GM18870 (cell line): ENCODE data around the gene PSMB2.

Experiments
- ATAC-seq: cut with Tn5 transposase; IDR thresholded peaks from one replicate; pipeline ENCODE4 v1.9.1; 2021; ENCODE audit warnings: moderate library complexity; ENCODE audit not compliant: unreplicated experiment

The PSMB2 gene

GRCh38 chr1:35574125-35574654 is 67.1 kb downstream of the PSMB2 start:
- ATAC-seq, result no peak

- ATAC-seq, result no peak
Observed at GRCh38 chr1:35573198-35574124, 67.9 kb downstream of the PSMB2 start, which contains the start of gene TFAP2E. TSS of gene TFAP2E (plus strand) at chr1:35573314. CDS start at chr1:35573578, 264 bp downstream.

- ATAC-seq, result no peak
Observed at GRCh38 chr1:35572296-35572695, 69.0 kb downstream of the PSMB2 start.

GRCh38 chr1:35571263-35571662 is 70.1 kb downstream of the PSMB2 start:
- no peak for ATAC-seq

- ATAC-seq, result no peak
Observed at GRCh38 chr1:35570589-35571137, 70.7 kb downstream of the PSMB2 start.

- ATAC-seq, result no peak
Observed at GRCh38 chr1:35569936-35570335, 71.4 kb downstream of the PSMB2 start.

- ATAC-seq, result no peak
Observed at GRCh38 chr1:35568975-35569395, 72.3 kb downstream of the PSMB2 start.

- ATAC-seq, result no peak
Observed at GRCh38 chr1:35567947-35568558, 73.3 kb downstream of the PSMB2 start.

GRCh38 chr1:35565742-35566133 is 75.6 kb downstream of the PSMB2 start:
- ATAC-seq, result no peak

GRCh38 chr1:35564884-35565741 is 76.2 kb downstream of the PSMB2 start:
- ATAC-seq, result no peak

- no peak for ATAC-seq
Observed at GRCh38 chr1:35564037-35564883, 77.1 kb downstream of the PSMB2 start.

GRCh38 chr1:35563166-35563565 is 78.2 kb downstream of the PSMB2 start:
- ATAC-seq, result no peak

GRCh38 chr1:35561972-35562680 is 79.2 kb downstream of the PSMB2 start:
- ATAC-seq, result no peak

- ATAC-seq, result no peak
Observed at GRCh38 chr1:35561297-35561971, 79.9 kb downstream of the PSMB2 start.

GRCh38 chr1:35560256-35561225 is 80.8 kb downstream of the PSMB2 start:
- ATAC-seq, result no peak

- ATAC-seq, result no peak
Observed at GRCh38 chr1:35559317-35559944, 81.9 kb downstream of the PSMB2 start.
